Liver (tissue), 9 donors: ENCODE data around the gene CACTIN. TPM values are rescaled to one million over a fixed set of nuclear protein-coding genes. Genes with fewer than 3 reads are reported as not detected.
A peak's percentile ranks its signal among the peaks of the same experiment; 100 is the strongest.

ENCODE experiments used
- DNase-seq: peaks from one replicate; pipeline ENCODE4 v3.0.0-alpha.2; 2017; ENCODE audit warnings: low spot score
- H3K27ac ChIP-seq, 2 donors: one replicate each; pipeline ENCODE4 v1.7.0; 2013; ENCODE audit warnings: inconsistent platforms in 2 of 2, low read length in 2 of 2, control low read depth in 1 of 2, low read depth in 1 of 2, mild to moderate bottlenecking in 1 of 2
- H3K27me3 ChIP-seq, 4 donors: one replicate each; pipeline versions ENCODE4 v1.6.1 to v1.7.0; 2013; ENCODE audit warnings: low read length in 3 of 4, inconsistent platforms in 1 of 4, mild to moderate bottlenecking in 1 of 4, moderate library complexity in 1 of 4; ENCODE audit not compliant: control insufficient read depth in 4 of 4, insufficient read depth in 4 of 4
- H3K36me3 ChIP-seq, 4 donors: one replicate each; pipeline versions ENCODE4 v1.6.1 to v1.7.0; 2013; ENCODE audit warnings: low read length in 3 of 4, mild to moderate bottlenecking in 3 of 4, low read depth in 1 of 4, moderate library complexity in 1 of 4; ENCODE audit not compliant: control insufficient read depth in 4 of 4, insufficient read depth in 3 of 4
- H3K4me1 ChIP-seq, 4 donors: one replicate each; pipeline versions ENCODE4 v1.6.1 to v1.7.0; 2013; ENCODE audit warnings: low read length in 3 of 4, mild to moderate bottlenecking in 3 of 4, moderate library complexity in 1 of 4; ENCODE audit not compliant: control insufficient read depth in 4 of 4, insufficient read depth in 4 of 4
- H3K4me3 ChIP-seq, 3 donors: one replicate each; pipeline versions ENCODE4 v1.6.1 to v1.7.0; 2013; ENCODE audit warnings: low read length in 3 of 3, control low read depth in 1 of 3, low read depth in 1 of 3, mild to moderate bottlenecking in 1 of 3
- H3K9ac ChIP-seq, 2 donors: one replicate each; pipeline ENCODE4 v1.7.0; 2013; ENCODE audit warnings: low read length in 2 of 2, mild to moderate bottlenecking in 2 of 2, moderate library complexity in 2 of 2, control low read depth in 1 of 2, low read depth in 1 of 2
- H3K9me3 ChIP-seq, 4 donors: one replicate each; pipeline versions ENCODE4 v1.6.1 to v1.7.0; 2013; ENCODE audit warnings: low read length in 3 of 4; ENCODE audit not compliant: control insufficient read depth in 4 of 4
- ATF3 ChIP-seq: IDR thresholded peaks from 2 replicates; pipeline ENCODE4 v1.6.1; 2016; ENCODE audit warnings: antibody characterized with exemption
- CTCF ChIP-seq: fragments of 150-350 bp; IDR thresholded peaks from 2 replicates; pipeline ENCODE4 v1.5.1; 2017; ENCODE audit warnings: improper control_type of control experiment, low read depth, low read length; ENCODE audit not compliant: missing input control
- EGR1 ChIP-seq, 2 donors: IDR thresholded peaks; 2 replicates each; pipeline ENCODE4 v1.6.1; 2016 to 2018; ENCODE audit warnings: antibody characterized with exemption in 2 of 2, low read depth in 2 of 2
- FOXA1 ChIP-seq: IDR thresholded peaks from 2 replicates; pipeline ENCODE4 v1.6.1; 2016; ENCODE audit warnings: antibody characterized with exemption
- FOXA2 ChIP-seq: IDR thresholded peaks from 2 replicates; pipeline ENCODE4 v1.6.1; 2016; ENCODE audit warnings: antibody characterized with exemption
- GABPA ChIP-seq, 2 donors: IDR thresholded peaks in 1 of 2; conservative IDR thresholded peaks in 1 of 2; 2 replicates each; pipeline ENCODE4 v1.6.1; 2016; ENCODE audit warnings: antibody characterized with exemption in 2 of 2, mild to moderate bottlenecking in 1 of 2, moderate library complexity in 1 of 2
- HNF4A ChIP-seq, 2 donors: conservative IDR thresholded peaks; 2 replicates each; pipeline ENCODE4 v1.6.1; 2016; ENCODE audit warnings: antibody characterized with exemption in 2 of 2, mild to moderate bottlenecking in 2 of 2
- HNF4G ChIP-seq: IDR thresholded peaks from 2 replicates; pipeline ENCODE4 v1.6.1; 2016; ENCODE audit warnings: antibody characterized with exemption
- JUND ChIP-seq, 2 donors: IDR thresholded peaks; 2 replicates each; pipeline ENCODE4 v1.6.1; 2016; ENCODE audit warnings: antibody characterized with exemption in 2 of 2
- MAX ChIP-seq: IDR thresholded peaks from 2 replicates; pipeline ENCODE4 v1.6.1; 2016; ENCODE audit warnings: antibody characterized with exemption
- NR2F2 ChIP-seq: IDR thresholded peaks from 2 replicates; pipeline ENCODE4 v1.6.1; 2016; ENCODE audit warnings: antibody characterized with exemption
- RAD21 ChIP-seq, 2 donors: IDR thresholded peaks; 2 replicates each; pipeline ENCODE4 v1.6.1; 2016; ENCODE audit warnings: antibody characterized with exemption in 2 of 2, mild to moderate bottlenecking in 2 of 2
- REST ChIP-seq: IDR thresholded peaks from 2 replicates; pipeline ENCODE4 v1.6.1; 2016; ENCODE audit warnings: antibody characterized with exemption, mild to moderate bottlenecking
- RXRA ChIP-seq, 2 donors: IDR thresholded peaks; 2 replicates each; pipeline ENCODE4 v1.6.1; 2017 to 2018; ENCODE audit warnings: antibody characterized with exemption in 2 of 2, mild to moderate bottlenecking in 1 of 2
- SP1 ChIP-seq: IDR thresholded peaks from 2 replicates; pipeline ENCODE4 v1.6.1; 2018; ENCODE audit warnings: antibody characterized with exemption, mild to moderate bottlenecking
- TAF1 ChIP-seq: conservative IDR thresholded peaks from 2 replicates; pipeline ENCODE4 v1.6.1; 2016; ENCODE audit warnings: antibody characterized with exemption, mild to moderate bottlenecking
- YY1 ChIP-seq: IDR thresholded peaks from 2 replicates; pipeline ENCODE4 v1.6.1; 2016; ENCODE audit warnings: antibody characterized with exemption, mild to moderate bottlenecking
- ZBTB33 ChIP-seq: IDR thresholded peaks from 2 replicates; pipeline ENCODE4 v1.6.1; 2016; ENCODE audit warnings: antibody characterized with exemption
- WGBS: extraction: QIAGEN DNeasy Blood & Tissue Kit; methylation state at CpG from one replicate; pipeline ENCODE4 v1.1.7; 2013; 5-methylcytosine and 5-hydroxymethylcytosine counted together
- polyA plus RNA-seq, 2 donors: library from polyadenylated mRNA; stranded (reverse) in 1 of 2; unstranded in 1 of 2; fragments of 200-250 nt in 1 of 2; fragments of >200 nt in 1 of 2; fragmentation: Nextera tagmentation in 1 of 2; extraction: Ambion mirVana in 1 of 2; gene quantifications; one replicate each; pipeline versions ENCODE4 v1.2.1 to v1.2.3, GENCODE V29; 2013 to 2015
- total RNA-seq, 2 donors: library from RNA; depleted of rRNA; stranded (reverse); fragments of >200 nt; gene quantifications; one replicate each; pipeline ENCODE4 v1.2.3, GENCODE V29; 2014
- donor health status: healthy.
- donor health status: healthy.
- donor health status: healthy.
- donor health status: healthy.
- donor health status: healthy.

The CACTIN gene
- total and polyA plus RNA-seq, 4 donors, result 1.9 to 13.2 (median 10.0) TPM

DNA sequence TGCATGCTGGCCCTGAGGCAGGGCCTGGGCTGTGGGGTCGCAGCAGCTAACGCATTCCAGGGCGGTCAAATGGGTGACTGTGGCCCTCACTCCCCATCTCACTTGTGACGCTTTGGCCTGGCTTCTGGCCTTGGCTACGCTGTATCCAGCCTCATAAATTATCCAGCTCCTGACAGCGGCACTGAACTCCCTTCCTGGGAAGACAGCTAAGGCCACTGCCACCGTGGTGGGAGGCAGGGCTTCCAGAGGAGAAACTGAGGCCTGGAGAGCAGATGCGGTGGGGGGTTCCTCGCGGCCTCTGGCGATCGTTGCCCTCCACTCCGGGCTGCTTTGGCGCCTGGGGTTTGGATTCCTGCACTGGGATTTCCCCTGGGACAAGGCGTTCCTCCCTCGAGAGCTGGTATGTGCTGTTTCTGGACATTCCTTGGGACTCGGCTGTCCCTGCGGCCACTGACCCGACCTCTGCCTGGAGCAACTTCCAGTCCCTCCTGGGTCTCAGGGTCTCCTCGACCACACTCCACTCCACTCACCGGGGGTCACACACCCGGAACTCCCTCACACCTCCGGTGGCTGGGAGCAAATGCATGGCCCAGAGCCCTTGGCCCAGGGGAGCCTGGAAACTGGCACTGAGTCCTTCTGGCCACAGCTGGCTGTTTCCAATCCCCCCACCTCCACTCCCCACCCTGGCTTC, 23.3 kb downstream of the CACTIN start:
- Histone ChIP-seq H3K27me3 (no peaks in the 10 kb centered on the region), H3K9ac (no peak overlapping the region), H3K27ac (peak overlapping the region; percentile 46 to 51), H3K9me3 (no peaks in the 10 kb centered on the region), H3K36me3 (no peaks in the 10 kb centered on the region), H3K4me1 (peaks cover 0 to 8% (median 3%) of the 10 kb centered on the region in 4 donors), H3K4me3 (no peak overlapping the region)
- 73% methylated on average over 23 of the region's 23 CpGs for WGBS
- no peak for DNase-seq
- no peak for TF ChIP-seq REST
- no peak for TF ChIP-seq HNF4A (conservative IDR thresholded peaks at IDR 0.05)
- TF ChIP-seq FOXA2, result no peak
- TF ChIP-seq ZBTB33, result no peak
- no peak for TF ChIP-seq JUND (IDR thresholded peaks at IDR 0.05)
- peak; percentile 89 to 92 for TF ChIP-seq RXRA (IDR thresholded peaks at IDR 0.05)
- peak; percentile 79 for TF ChIP-seq SP1
- no peak for TF ChIP-seq EGR1 (IDR thresholded peaks at IDR 0.05; ENCODE audit: low read depth in 2 of 2)
- TF ChIP-seq HNF4G, result no peak
- TF ChIP-seq GABPA (IDR thresholded peaks at IDR 0.05 in 1 of 2, conservative IDR thresholded peaks at IDR 0.05 in 1 of 2), result no peak
- TF ChIP-seq NR2F2, result peak; percentile 96
- TF ChIP-seq ATF3, result no peak
- no peak for TF ChIP-seq RAD21 (IDR thresholded peaks at IDR 0.05)
- no peak for TF ChIP-seq CTCF
- no peak for TF ChIP-seq YY1
- TF ChIP-seq TAF1, result no peak
- no peak for TF ChIP-seq FOXA1
- no peak for TF ChIP-seq MAX
